GM12878 (cell line): ENCODE data around the gene RASGRF2. TPM values are rescaled to one million over a fixed set of nuclear protein-coding genes. Genes with fewer than 3 reads are reported as not detected.

Experiments
- ATAC-seq: fragments of 200-7000 bp; cut with Tn5 transposase; 3 replicates; pipeline ENCODE4 v1.9.1; 2020; ENCODE audit warnings: mild to moderate bottlenecking, moderate library complexity
- BruUV-seq: library from RNA; stranded (reverse); fragments of 400-500 nt; replicated peaks from 2 replicates; lab custom pipeline; 2021; lab: Mats Ljungman, UMichigan
- CTCF ChIA-PET: fragments of 300-600 bp; sonication (Branson Sonifier 250); formaldehyde crosslinking; extraction: SDS; loops from one replicate; lab custom pipeline; 2021; ENCODE audit warnings: inconsistent platforms; lab: Yijun Ruan, JAX
- POLR2A ChIA-PET: fragments of 350-600 bp; formaldehyde crosslinking; extraction: SDS; loops from one replicate; lab custom pipeline; 2021; ENCODE audit warnings: inconsistent platforms; lab: Charles Lee
- RAD21 ChIA-PET: fragments of 300-600 bp; sonication (Branson Sonifier 250); formaldehyde crosslinking; loops from one replicate; lab custom pipeline; 2023; ENCODE audit warnings: antibody characterized with exemption; ENCODE audit not compliant: unreplicated experiment; lab: Charles Lee
- SMC1A ChIA-PET: fragments of 300-600 bp; sonication (Branson Sonifier 250); formaldehyde crosslinking; loops from one replicate; lab custom pipeline; 2023; ENCODE audit not compliant: unreplicated experiment, uncharacterized antibody; lab: Charles Lee
- DNase-seq: peaks from one replicate; pipeline ENCODE4 v3.0.0-alpha.2; 2011; ENCODE audit warnings: low read depth, low spot score
- FAIRE-seq: peaks from 3 replicates; lab custom pipeline; 2011; peaks lifted over from hg19 to GRCh38; lab: Jason Lieb, UNC
- H2AFZ ChIP-seq: 2 replicates; pipeline ENCODE4 v1.6.0; 2011; ENCODE audit warnings: low read depth, low read length, control low read depth; ENCODE audit not compliant: control insufficient read depth
- H3K27ac ChIP-seq: 2 replicates; pipeline ENCODE4 v1.5.1; 2011; ENCODE audit warnings: control low read depth; ENCODE audit not compliant: control insufficient read depth, insufficient read depth
- H3K27me3 ChIP-seq, 2 experiments: replicated peaks in 1 of 2; 2 replicates each; pipeline versions ENCODE4 v1.6.0 to v1.6.1; 2011; ENCODE audit warnings: low read length in 1 of 2; ENCODE audit not compliant: control insufficient read depth in 2 of 2, insufficient read depth in 2 of 2
- H3K36me3 ChIP-seq, 2 experiments: 2 replicates each; pipeline ENCODE4 v1.5.1; 2011; ENCODE audit warnings: low read length in 1 of 2; ENCODE audit not compliant: control insufficient read depth in 2 of 2, insufficient read depth in 2 of 2
- H3K4me1 ChIP-seq: 2 replicates; pipeline ENCODE4 v1.6.1; 2011; ENCODE audit warnings: mild to moderate bottlenecking, low read length, moderate library complexity, mixed read lengths; ENCODE audit not compliant: control insufficient read depth, insufficient read depth
- H3K4me2 ChIP-seq: 2 replicates; pipeline ENCODE4 v1.6.0; 2011; ENCODE audit warnings: control low read depth; ENCODE audit not compliant: control insufficient read depth, insufficient read depth
- H3K4me3 ChIP-seq: fragments of 200-600 bp; sonication (generic); 2 replicates; pipeline ENCODE4 v1.5.1; 2016
- H3K79me2 ChIP-seq: 2 replicates; pipeline ENCODE4 v1.6.0; 2011; ENCODE audit warnings: low read length; ENCODE audit not compliant: control insufficient read depth, insufficient read depth
- H3K9ac ChIP-seq: 2 replicates; pipeline ENCODE4 v1.8.0; 2011; ENCODE audit warnings: low read length, control low read depth, mixed read lengths; ENCODE audit not compliant: control insufficient read depth, insufficient read depth
- H3K9me3 ChIP-seq: replicated peaks from 3 replicates; pipeline ENCODE4 v1.5.1; 2011; ENCODE audit warnings: mild to moderate bottlenecking, low read length; ENCODE audit not compliant: control insufficient read depth, insufficient read depth
- H4K20me1 ChIP-seq: 2 replicates; pipeline ENCODE4 v1.6.0; 2011; ENCODE audit not compliant: control insufficient read depth, insufficient read depth
- CUX1 ChIP-seq: IDR thresholded peaks from 2 replicates; pipeline ENCODE4 v1.6.1; 2012; ENCODE audit warnings: improper control_type of control experiment, low read depth, low read length; ENCODE audit not compliant: insufficient replicate concordance
- FOXM1 ChIP-seq: IDR thresholded peaks from 2 replicates; pipeline ENCODE4 v1.6.1; 2012; ENCODE audit warnings: low read depth, mild to moderate bottlenecking, inconsistent platforms, low read length, moderate library complexity
- POLR2A ChIP-seq: IDR thresholded peaks from 2 replicates; pipeline ENCODE4 v1.6.1; 2011; ENCODE audit warnings: low read depth, mild to moderate bottlenecking, low read length
- SMARCA5 ChIP-seq: fragments of 450-650 bp; IDR thresholded peaks from 2 replicates; pipeline ENCODE4 v1.6.1; 2017; ENCODE audit warnings: mild to moderate bottlenecking
- WGBS: methylation state at CpG from one replicate; pipeline ENCODE4 v1.1.6; 2016; ENCODE audit warnings: low lambda C conversion rate; ENCODE audit not compliant: insufficient replicate concordance, insufficient coverage; ENCODE audit errors: missing lambda C conversion rate; 5-methylcytosine and 5-hydroxymethylcytosine counted together
- in situ Hi-C: fragments of 300-500 bp; cut with MboI; formaldehyde crosslinking; loops from 9 replicates; pipeline ENCODE4 v1.14.3; 2018; ENCODE audit warnings: mixed read lengths
- intact Hi-C: fragments of 100-400 bp; cut with micrococcal nuclease; formaldehyde crosslinking; loops from one replicate; pipeline ENCODE4 v1.14.2; 2022; ENCODE audit not compliant: unreplicated experiment
- polyA plus RNA-seq, 11 experiments: library from polyadenylated mRNA; depleted of rRNA in 4 of 11; unstranded in 6 of 11; stranded (reverse) in 5 of 11; fragments of >200 nt; fragmentation: Nextera tagmentation in 4 of 11; fragmentation: Illumina TruSeq in 1 of 11; extraction: Ambion mirVana in 4 of 11; extraction: Trizol in 1 of 11; gene quantifications; 1 replicate in 1 of 11; 2 replicates in 10 of 11; pipeline versions ENCODE4 v1.2.1 to v1.2.3, GENCODE V29; 2011 to 2016; ENCODE audit warnings: inconsistent platforms in 2 of 11, missing spikeins in 2 of 11, low read depth in 1 of 11
- total RNA-seq, 4 experiments: library from RNA; depleted of rRNA in 3 of 4; stranded (reverse); fragments of >200 nt in 3 of 4; fragmentation: Illumina TruSeq in 1 of 4; extraction: Trizol in 1 of 4; gene quantifications; 2 replicates each; pipeline versions ENCODE4 v1.2.1 to v1.2.3, GENCODE V29; 2013 to 2021
- TF ChIP-seq, protein P1 (sequence below): IDR thresholded peaks from 2 replicates; pipeline ENCODE4 v1.6.1; 2012; ENCODE audit warnings: mild to moderate bottlenecking, low read depth, low read length

Gene RASGRF2
- total and polyA plus RNA-seq, 10 of the 15 experiments (the other 5 are each of a cell fraction or from before 2014, with no cell fraction given): 0.05 to 0.24 (median 0.07) TPM

- SMC1A ChIA-PET: interaction anchor here (1.3 to 1.4 kb wide), 3 partner anchors 12 to 24 kb away, joined by 3 to 5 read pairs (median 4); no protein-coding TSS in a partner anchor
- Histone ChIP-seq H3K9me3 (no peaks in the 10 kb centered on the region), H3K36me3 (no peaks in the 10 kb centered on the region), H3K4me1 (no peaks in the 10 kb centered on the region), H3K9ac (no peak overlapping the region), H4K20me1 (no peaks in the 10 kb centered on the region), H3K79me2 (no peaks in the 10 kb centered on the region), H3K4me2 (no peak overlapping the region), H2AFZ (no peak overlapping the region)
- CTCF ChIA-PET: interaction anchor here (0.6 to 1.5 kb wide), 4 partner anchors 12 to 18 kb away, joined by 3 to 6 read pairs (median 4); no protein-coding TSS in a partner anchor
- BruUV-seq: no TSS peak
- in situ Hi-C loops: no loop called here
- DNase-seq: no peak
- ATAC-seq: no peak
- RAD21 ChIA-PET: no interaction called here
- no peak for TF ChIP-seq SMARCA5
- TF ChIP-seq, all 136 proteins: peak for 0
- no peak for FAIRE-seq
- Histone ChIP-seq H3K27ac (no peak overlapping the region), H3K4me3 (no peak overlapping the region), H3K27me3 (no peaks in the 10 kb centered on the region; a peak in 1 of 4 replicates)
- WGBS: 0% methylated on average over 1 of the region's 1 CpG
- intact Hi-C loops: no loop called here
- POLR2A ChIA-PET: interaction anchor here (0.6 kb wide), 1 partner anchor 84 kb away, joined by 3 read pairs; no protein-coding TSS in a partner anchor
Observed at GRCh38 chr5:81095835-81096234, 135.7 kb downstream of the RASGRF2 start.

GRCh38 chr5:81097713-81098112, 137.6 kb downstream of the RASGRF2 start:
- no peak for FAIRE-seq
- Histone ChIP-seq H3K4me2 (no peak overlapping the region), H3K36me3 (no peaks in the 10 kb centered on the region), H3K79me2 (no peaks in the 10 kb centered on the region), H3K9me3 (no peaks in the 10 kb centered on the region), H3K9ac (no peak overlapping the region), H3K27me3 (no peaks in the 10 kb centered on the region), H4K20me1 (no peaks in the 10 kb centered on the region), H2AFZ (no peak overlapping the region), H3K4me1 (no peaks in the 10 kb centered on the region), H3K27ac (no peak overlapping the region), H3K4me3 (no peak overlapping the region)
- in situ Hi-C loops (no loop called here), intact Hi-C loops (no loop called here)
- SMC1A ChIA-PET: no interaction called here
- no TSS peak for BruUV-seq
- no peak for ATAC-seq
- POLR2A ChIA-PET: no interaction called here
- WGBS: 21% methylated on average over 3 of the region's 3 CpGs
- RAD21 ChIA-PET: no interaction called here
- DNase-seq: no peak
- CTCF ChIA-PET: interaction anchor here (2.9 kb wide), 1 partner anchor 10 kb away, joined by 11 read pairs; no protein-coding TSS in a partner anchor
- TF ChIP-seq FOXM1 (no peak), POLR2A (no peak), CUX1 (no peak)
- TF ChIP-seq, protein P1, sequence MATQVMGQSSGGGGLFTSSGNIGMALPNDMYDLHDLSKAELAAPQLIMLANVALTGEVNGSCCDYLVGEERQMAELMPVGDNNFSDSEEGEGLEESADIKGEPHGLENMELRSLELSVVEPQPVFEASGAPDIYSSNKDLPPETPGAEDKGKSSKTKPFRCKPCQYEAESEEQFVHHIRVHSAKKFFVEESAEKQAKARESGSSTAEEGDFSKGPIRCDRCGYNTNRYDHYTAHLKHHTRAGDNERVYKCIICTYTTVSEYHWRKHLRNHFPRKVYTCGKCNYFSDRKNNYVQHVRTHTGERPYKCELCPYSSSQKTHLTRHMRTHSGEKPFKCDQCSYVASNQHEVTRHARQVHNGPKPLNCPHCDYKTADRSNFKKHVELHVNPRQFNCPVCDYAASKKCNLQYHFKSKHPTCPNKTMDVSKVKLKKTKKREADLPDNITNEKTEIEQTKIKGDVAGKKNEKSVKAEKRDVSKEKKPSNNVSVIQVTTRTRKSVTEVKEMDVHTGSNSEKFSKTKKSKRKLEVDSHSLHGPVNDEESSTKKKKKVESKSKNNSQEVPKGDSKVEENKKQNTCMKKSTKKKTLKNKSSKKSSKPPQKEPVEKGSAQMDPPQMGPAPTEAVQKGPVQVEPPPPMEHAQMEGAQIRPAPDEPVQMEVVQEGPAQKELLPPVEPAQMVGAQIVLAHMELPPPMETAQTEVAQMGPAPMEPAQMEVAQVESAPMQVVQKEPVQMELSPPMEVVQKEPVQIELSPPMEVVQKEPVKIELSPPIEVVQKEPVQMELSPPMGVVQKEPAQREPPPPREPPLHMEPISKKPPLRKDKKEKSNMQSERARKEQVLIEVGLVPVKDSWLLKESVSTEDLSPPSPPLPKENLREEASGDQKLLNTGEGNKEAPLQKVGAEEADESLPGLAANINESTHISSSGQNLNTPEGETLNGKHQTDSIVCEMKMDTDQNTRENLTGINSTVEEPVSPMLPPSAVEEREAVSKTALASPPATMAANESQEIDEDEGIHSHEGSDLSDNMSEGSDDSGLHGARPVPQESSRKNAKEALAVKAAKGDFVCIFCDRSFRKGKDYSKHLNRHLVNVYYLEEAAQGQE: no peak
